H1 (cell line): ENCODE data around the gene CPM. TPM values are rescaled to one million over a fixed set of nuclear protein-coding genes. Genes with fewer than 3 reads are reported as not detected.

Source experiments
- CTCF ChIA-PET: fragments of 300-600 bp; sonication (Branson Sonifier 250); formaldehyde crosslinking; loops from one replicate; lab custom pipeline; 2021; ENCODE audit not compliant: partially characterized antibody; lab: Charles Lee
- POLR2A ChIA-PET: fragments of 300-600 bp; sonication (Branson Sonifier 250); formaldehyde crosslinking; loops from one replicate; lab custom pipeline; 2021; ENCODE audit warnings: inconsistent platforms; ENCODE audit not compliant: partially characterized antibody; lab: Charles Lee
- DNase-seq, 2 experiments: peaks; one replicate each; pipeline versions ENCODE4 v3.0.0 to v3.0.0-alpha.2; 2010 to 2022; ENCODE audit warnings: low spot score in 2 of 2, low read depth in 1 of 2, mixed read lengths in 1 of 2
- FAIRE-seq: peaks from 2 replicates; lab custom pipeline; 2011; peaks lifted over from hg19 to GRCh38; lab: Jason Lieb, UNC
- H2AFZ ChIP-seq: 2 replicates; pipeline ENCODE4 v1.8.1; 2012; ENCODE audit warnings: low read length, inconsistent platforms
- H2AK5ac ChIP-seq: 2 replicates; pipeline ENCODE4 v1.6.1; 2013; ENCODE audit warnings: low read depth, low read length
- H2BK120ac ChIP-seq: replicated peaks from 2 replicates; pipeline ENCODE3; 2013; ENCODE audit warnings: low read depth, low read length, inconsistent platforms
- H2BK12ac ChIP-seq: 2 replicates; pipeline ENCODE4 v1.6.1; 2013; ENCODE audit warnings: low read depth, low read length
- H2BK15ac ChIP-seq: 2 replicates; pipeline ENCODE4 v1.6.1; 2013; ENCODE audit warnings: low read length
- H2BK20ac ChIP-seq: 2 replicates; pipeline ENCODE4 v1.6.1; 2013; ENCODE audit warnings: low read length
- H2BK5ac ChIP-seq: 2 replicates; pipeline ENCODE4 v1.6.1; 2013; ENCODE audit warnings: low read depth, low read length
- H3K14ac ChIP-seq: 2 replicates; pipeline ENCODE4 v1.6.1; 2013; ENCODE audit warnings: inconsistent platforms; ENCODE audit not compliant: insufficient read length
- H3K18ac ChIP-seq: 2 replicates; pipeline ENCODE4 v1.6.1; 2013; ENCODE audit warnings: low read length; ENCODE audit errors: extremely low read depth
- H3K23ac ChIP-seq: 2 replicates; pipeline ENCODE4 v1.6.1; 2013; ENCODE audit warnings: inconsistent platforms; ENCODE audit not compliant: insufficient read length
- H3K23me2 ChIP-seq: 2 replicates; pipeline ENCODE4 v1.6.1; 2013; ENCODE audit warnings: low read depth, low read length
- H3K27ac ChIP-seq: 2 replicates; pipeline ENCODE4 v1.6.1; 2011; ENCODE audit warnings: low read depth, low read length, inconsistent platforms
- H3K27me3 ChIP-seq, 4 experiments: replicated peaks in 1 of 4; 1 replicate in 1 of 4; 2 replicates in 3 of 4; pipeline versions ENCODE4 v1.6.1 to v1.8.1; 2011 to 2013; ENCODE audit warnings: low read length in 3 of 4, mild to moderate bottlenecking in 3 of 4, inconsistent platforms in 2 of 4, mixed read lengths in 2 of 4, moderate library complexity in 1 of 4; ENCODE audit not compliant: control insufficient read depth in 3 of 4, insufficient read depth in 3 of 4; ENCODE audit errors: extremely low read depth in 1 of 4
- H3K36me3 ChIP-seq, 4 experiments: 2 replicates each; pipeline versions ENCODE4 v1.6.1 to v1.8.1; 2011 to 2013; ENCODE audit warnings: mild to moderate bottlenecking in 4 of 4, low read length in 3 of 4, moderate library complexity in 2 of 4, control low read depth in 1 of 4, inconsistent platforms in 1 of 4; ENCODE audit not compliant: insufficient read depth in 4 of 4, control insufficient read depth in 2 of 4
- H3K4ac ChIP-seq: replicated peaks from 2 replicates; pipeline ENCODE3; 2013; ENCODE audit warnings: low read length, low read depth, mixed read lengths, inconsistent platforms; ENCODE audit not compliant: insufficient read length
- H3K4me1 ChIP-seq, 4 experiments: replicated peaks in 1 of 4; 1 replicate in 1 of 4; 2 replicates in 3 of 4; pipeline versions ENCODE4 v1.6.1 to v1.8.1; 2011 to 2013; ENCODE audit warnings: low read length in 3 of 4, inconsistent platforms in 2 of 4, mixed read lengths in 1 of 4; ENCODE audit not compliant: insufficient read depth in 4 of 4, control insufficient read depth in 3 of 4
- H3K4me2 ChIP-seq, 2 experiments: 2 replicates each; pipeline versions ENCODE4 v1.6.1 to v1.8.1; 2011 to 2013; ENCODE audit warnings: low read depth in 2 of 2, low read length in 2 of 2, control low read depth in 1 of 2, inconsistent platforms in 1 of 2, mild to moderate bottlenecking in 1 of 2; ENCODE audit not compliant: insufficient read depth in 1 of 2
- H3K4me3 ChIP-seq, 4 experiments: fragments of 200-600, 300-600 bp in 1 of 4; sonication (generic), shearing (Covaris generic), sonication (Bioruptor Twin) in 1 of 4; 2 replicates each; pipeline versions ENCODE4 v1.5.1 to v1.8.1; 2011 to 2016; ENCODE audit warnings: low read length in 4 of 4, low read depth in 3 of 4, control low read depth in 2 of 4, inconsistent platforms in 2 of 4, mild to moderate bottlenecking in 2 of 4, mixed read lengths in 1 of 4, moderate library complexity in 1 of 4; ENCODE audit not compliant: insufficient read depth in 2 of 4; ENCODE audit errors: extremely low read depth in 1 of 4
- H3K56ac ChIP-seq: replicated peaks from 2 replicates; pipeline ENCODE3; 2013; ENCODE audit warnings: low read depth, mild to moderate bottlenecking, mixed read lengths, low read length, inconsistent platforms; ENCODE audit not compliant: insufficient read length
- H3K79me1 ChIP-seq: 2 replicates; pipeline ENCODE4 v1.6.1; 2013; ENCODE audit warnings: low read depth, low read length, control low read depth
- H3K79me2 ChIP-seq, 2 experiments: 2 replicates each; pipeline versions ENCODE4 v1.6.1 to v1.8.1; 2012 to 2013; ENCODE audit warnings: low read length in 2 of 2, mild to moderate bottlenecking in 2 of 2, inconsistent platforms in 1 of 2; ENCODE audit not compliant: insufficient read depth in 2 of 2, control insufficient read depth in 1 of 2
- H3K9ac ChIP-seq, 4 experiments: replicated peaks in 1 of 4; 1 replicate in 1 of 4; 2 replicates in 3 of 4; pipeline versions ENCODE4 v1.6.1 to v1.8.1; 2011 to 2013; ENCODE audit warnings: low read depth in 3 of 4, low read length in 3 of 4, control low read depth in 2 of 4, mild to moderate bottlenecking in 2 of 4, moderate library complexity in 2 of 4, inconsistent platforms in 1 of 4; ENCODE audit errors: extremely low read depth in 1 of 4
- H3K9me3 ChIP-seq, 2 experiments: 2 replicates each; pipeline versions ENCODE4 v1.6.1 to v1.8.1; 2012 to 2013; ENCODE audit warnings: mild to moderate bottlenecking in 2 of 2, moderate library complexity in 2 of 2, control low read depth in 1 of 2, inconsistent platforms in 1 of 2, low read depth in 1 of 2, low read length in 1 of 2, mixed read lengths in 1 of 2; ENCODE audit not compliant: insufficient read depth in 2 of 2
- H4K20me1 ChIP-seq, 2 experiments: replicated peaks in 1 of 2; 2 replicates each; pipeline versions ENCODE3 to v1.8.1; 2011 to 2013; ENCODE audit warnings: inconsistent platforms in 2 of 2, low read length in 2 of 2, mild to moderate bottlenecking in 1 of 2; ENCODE audit not compliant: insufficient read depth in 2 of 2, control insufficient read depth in 1 of 2
- H4K5ac ChIP-seq: 2 replicates; pipeline ENCODE4 v1.6.1; 2013; ENCODE audit warnings: low read length, low read depth, mixed read lengths, inconsistent platforms; ENCODE audit not compliant: insufficient read length
- H4K8ac ChIP-seq: 2 replicates; pipeline ENCODE4 v1.8.0; 2013; ENCODE audit warnings: mild to moderate bottlenecking, moderate library complexity, low read length, inconsistent platforms; ENCODE audit not compliant: insufficient read depth; ENCODE audit errors: extremely low read depth
- H4K91ac ChIP-seq: replicated peaks from 2 replicates; pipeline ENCODE3; 2013; ENCODE audit warnings: low read length, mixed read lengths, inconsistent platforms; ENCODE audit not compliant: insufficient read length
- EZH2 ChIP-seq: fragments of 200-600 bp; sonication (generic); IDR thresholded peaks from 2 replicates; pipeline ENCODE4 v1.7.1; 2012; ENCODE audit warnings: low read depth, mild to moderate bottlenecking, moderate library complexity, low read length, inconsistent platforms; ENCODE audit not compliant: severe bottlenecking
- FOSL1 ChIP-seq: IDR thresholded peaks from 2 replicates; pipeline ENCODE4 v1.6.1; 2011; ENCODE audit warnings: mild to moderate bottlenecking, low read depth, low read length, moderate library complexity; ENCODE audit not compliant: insufficient read depth
- GTF2F1 ChIP-seq: IDR thresholded peaks from 2 replicates; pipeline ENCODE4 v1.6.1; 2012; ENCODE audit warnings: low read depth, low read length, improper control_type of control experiment, borderline replicate concordance
- SIN3A ChIP-seq, 2 experiments: IDR thresholded peaks in 1 of 2; conservative IDR thresholded peaks in 1 of 2; 2 replicates each; pipeline ENCODE4 v1.6.1; 2011 to 2012; ENCODE audit warnings: low read length in 2 of 2, improper control_type of control experiment in 1 of 2, low read depth in 1 of 2, mild to moderate bottlenecking in 1 of 2
- SP4 ChIP-seq: IDR thresholded peaks from 2 replicates; pipeline ENCODE4 v1.6.1; 2012; ENCODE audit warnings: low read length, inconsistent platforms
- WGBS, 2 experiments: shearing (Covaris generic) in 1 of 2; methylation state at CpG; one replicate each; pipeline versions ENCODE4 v1.1.6 to v1.1.7; 2013 to 2015; ENCODE audit warnings: low lambda C conversion rate in 2 of 2, mixed read lengths in 2 of 2, inconsistent platforms in 1 of 2, low coverage in 1 of 2, missing lambda C conversion rate in 1 of 2; ENCODE audit not compliant: insufficient replicate concordance in 2 of 2, insufficient coverage in 1 of 2, insufficient read length in 1 of 2; ENCODE audit errors: extremely low coverage in 1 of 2, missing lambda C conversion rate in 1 of 2; 5-methylcytosine and 5-hydroxymethylcytosine counted together
- polyA plus RNA-seq, 7 experiments: library from polyadenylated mRNA; depleted of rRNA in 3 of 7; stranded (reverse) in 5 of 7; unstranded in 2 of 7; fragments of >200 nt in 5 of 7; fragments of 200-250 nt in 2 of 7; gene quantifications; 1 replicate in 5 of 7; 2 replicates in 1 of 7; 4 replicates in 1 of 7; pipeline versions ENCODE4 v1.2.1 to v1.2.3, GENCODE V29; 2011 to 2013; ENCODE audit warnings: missing spikeins in 2 of 7, mixed read lengths in 2 of 7
- total RNA-seq: library from RNA; stranded (reverse); fragmentation: NEBNext Ultra II Directional; extraction: Animal tissue kit (Norgen Biotek cat#: 25700); gene quantifications from 2 replicates; pipeline ENCODE4 v1.2.1, GENCODE V29; 2021

The CPM gene
- total and polyA plus RNA-seq, 2 of the 8 experiments (the other 6 are each of a cell fraction or from before 2014, with no cell fraction given), result 0.33 to 3.1 TPM

DNA sequence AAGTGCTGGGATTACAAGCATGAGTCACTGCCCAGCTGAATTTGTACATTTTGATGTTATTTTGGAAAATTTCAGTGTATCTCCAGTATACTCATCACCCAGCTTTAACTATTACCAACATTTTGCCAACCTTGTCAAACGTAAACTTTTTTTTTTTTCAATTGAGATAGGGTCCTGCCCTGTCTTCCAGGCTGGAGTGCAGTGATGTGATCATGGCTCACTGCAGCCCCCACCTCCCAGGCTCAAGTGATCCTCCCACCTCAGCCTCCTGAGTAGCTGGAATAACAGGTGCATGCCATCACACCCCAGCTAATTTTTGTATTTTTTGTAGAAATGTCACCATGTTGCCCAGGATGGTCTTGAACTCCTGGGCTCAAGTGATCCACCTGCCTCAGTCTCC is 95.8 kb downstream of the CPM start:
- Histone ChIP-seq H4K20me1 (peaks cover 2% of the 10 kb centered on the region in 2 experiments), H3K27me3 (no peaks in the 10 kb centered on the region), H3K9ac (no peak overlapping the region), H3K79me1 (no peaks in the 10 kb centered on the region), H3K18ac (no peak overlapping the region), H2BK15ac (no peak overlapping the region), H2AFZ (no peak overlapping the region), H3K9me3 (no peaks in the 10 kb centered on the region), H3K36me3 (peaks cover 20 to 90% (median 56%) of the 10 kb centered on the region in 4 experiments), H3K4me3 (no peak overlapping the region), H3K23me2 (no peaks in the 10 kb centered on the region), H2BK20ac (no peak overlapping the region), H3K4me2 (no peak overlapping the region), H3K56ac (no peak overlapping the region), H3K79me2 (peaks cover 0 to 4% of the 10 kb centered on the region in 2 experiments; a peak in 1 of 4 replicates), H4K5ac (no peak overlapping the region), H3K4ac (no peak overlapping the region), H2BK5ac (no peak overlapping the region), H3K23ac (no peak overlapping the region), H3K27ac (no peak overlapping the region), H4K8ac (no peak overlapping the region), H4K91ac (no peak overlapping the region), H2BK120ac (no peak overlapping the region), H2BK12ac (no peak overlapping the region), H2AK5ac (no peak overlapping the region), H3K4me1 (peaks cover 0 to 5% (median 1%) of the 10 kb centered on the region in 4 experiments; a peak in 1 of 7 replicates), H3K14ac (no peak overlapping the region)
- 88% methylated on average over 1 of the region's 1 CpG; no CpG with 5 or more reads in 1 of the 2 experiments for whole genome bisulfite sequencing, 2 experiments
- FAIRE-seq (no peak), DNase-seq (no peak)
- POLR2A ChIA-PET, result interaction anchor here (0.7 to 2.7 kb wide), 3 partner anchors 16 to 28 kb away, joined by 3 to 9 read pairs (median 3); no protein-coding TSS in a partner anchor
- CTCF ChIA-PET, result interaction anchor here (1.0 kb wide), 1 partner anchor 28 kb away, joined by 3 read pairs; no protein-coding TSS in a partner anchor
- TF ChIP-seq SIN3A (conservative IDR thresholded peaks at IDR 0.05 in 1 of 2, IDR thresholded peaks at IDR 0.05 in 1 of 2; ENCODE audit: low read depth in 1 of 2, low read length in 2 of 2) (no peak), SP4 (no peak), GTF2F1 (no peak), EZH2 (no peak), FOSL1 (no peak)
